SHP77 treated with DMSO at 0.1 percent for 48 hours (cell line): Measurements from ENCODE around the gene PRKAG2.
"Not testable (repeated sequence)": the region's sequence is repeated elsewhere in the genome, so short reads cannot be mapped to it uniquely, and the experiment has no call there.

Experiments used
- DNase-seq: peaks from one replicate; lab custom pipeline; 2025; lab: John Stamatoyannopoulos, UW

PRKAG2 gene

GRCh38 chr7:151801291-151801690 lies 75.6 kb downstream of the PRKAG2 start:
- no peak for DNase-seq

GRCh38 chr7:151800861-151801260 lies 76.1 kb downstream of the PRKAG2 start:
- DNase-seq = no peak

DNA sequence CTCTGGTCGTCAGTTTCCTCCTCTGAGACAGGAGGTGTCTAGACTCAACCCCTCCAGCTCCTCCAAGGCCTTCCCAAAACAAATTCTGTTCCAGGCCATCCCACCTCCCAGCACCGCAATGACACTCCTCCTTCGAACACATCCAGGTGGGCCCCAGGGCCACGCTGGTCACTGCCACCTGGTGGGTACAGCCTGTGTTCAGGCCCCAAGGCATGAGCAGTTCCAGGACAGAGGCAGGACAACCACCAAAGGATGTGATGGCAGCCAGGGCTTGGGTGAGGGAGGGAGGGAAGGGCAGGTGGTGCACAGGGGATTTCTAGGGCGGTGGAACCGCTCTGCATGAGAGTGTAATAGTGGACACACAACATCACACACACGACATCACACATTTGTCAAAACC lies 76.5 kb downstream of the PRKAG2 start:
- DNase-seq = no peak

GRCh38 chr7:151799506-151799905 lies 77.4 kb downstream of the PRKAG2 start:
- DNase-seq = no peak

- no peak for DNase-seq
Observed at GRCh38 chr7:151798851-151799448, 78.0 kb downstream of the PRKAG2 start.

- DNase-seq = not testable (repeated sequence)
Observed at GRCh38 chr7:151797667-151798307, 79.1 kb downstream of the PRKAG2 start.

GRCh38 chr7:151796871-151797537 lies 79.9 kb downstream of the PRKAG2 start:
- no peak for DNase-seq

- no peak for DNase-seq
Observed at GRCh38 chr7:151796091-151796870, 80.6 kb downstream of the PRKAG2 start.

- no peak for DNase-seq
Observed at GRCh38 chr7:151795168-151795811, 81.6 kb downstream of the PRKAG2 start.

- no peak for DNase-seq
Observed at GRCh38 chr7:151794508-151795167, 82.3 kb downstream of the PRKAG2 start.

DNA sequence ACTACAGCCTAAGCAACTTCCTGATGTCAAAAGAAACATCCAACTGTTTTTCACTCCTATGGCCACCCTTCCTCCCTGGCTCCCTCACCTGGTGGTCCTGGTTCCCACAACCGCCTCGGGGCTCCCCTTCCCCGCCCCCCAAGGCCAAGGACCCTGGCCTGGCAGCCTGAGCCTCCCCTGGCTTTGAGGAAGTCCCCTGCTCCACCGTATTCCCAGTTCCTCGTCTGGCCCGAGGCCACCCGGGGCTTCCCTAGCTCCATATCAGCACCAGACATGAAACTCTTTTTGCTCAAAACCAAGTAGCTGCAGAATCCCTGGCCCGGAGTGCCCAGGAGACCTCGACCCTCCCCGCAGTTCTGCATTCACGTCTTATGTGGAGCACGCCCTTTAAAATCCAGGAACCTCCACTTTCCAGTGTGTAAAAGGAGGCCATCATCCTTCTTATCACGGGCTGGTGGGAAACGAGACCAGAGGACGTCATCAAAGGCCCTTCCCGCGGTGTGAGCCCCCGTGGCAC lies 82.9 kb downstream of the PRKAG2 start:
- no peak for DNase-seq

- DNase-seq = no peak
Observed at GRCh38 chr7:151793531-151793951, 83.4 kb downstream of the PRKAG2 start.

DNA sequence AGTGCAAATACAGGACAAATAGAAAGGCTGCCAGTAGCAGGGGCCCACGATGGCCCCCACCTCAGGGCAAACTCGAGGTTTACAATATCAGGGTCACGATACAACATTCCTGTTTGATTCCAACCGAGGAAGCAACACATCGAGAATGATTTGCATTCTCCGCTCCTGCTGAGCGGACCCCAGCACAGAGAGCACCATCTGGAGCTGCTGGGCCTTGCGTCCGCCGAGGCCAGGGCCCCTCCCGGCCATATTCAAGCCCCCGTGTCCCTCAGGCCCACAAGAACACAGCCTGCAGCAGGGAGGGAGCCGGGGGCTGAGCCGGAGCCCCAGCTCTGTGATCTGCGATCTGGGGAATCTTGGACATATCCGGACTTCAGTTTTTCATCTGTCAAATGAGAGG lies 84.3 kb downstream of the PRKAG2 start:
- no peak for DNase-seq

DNA sequence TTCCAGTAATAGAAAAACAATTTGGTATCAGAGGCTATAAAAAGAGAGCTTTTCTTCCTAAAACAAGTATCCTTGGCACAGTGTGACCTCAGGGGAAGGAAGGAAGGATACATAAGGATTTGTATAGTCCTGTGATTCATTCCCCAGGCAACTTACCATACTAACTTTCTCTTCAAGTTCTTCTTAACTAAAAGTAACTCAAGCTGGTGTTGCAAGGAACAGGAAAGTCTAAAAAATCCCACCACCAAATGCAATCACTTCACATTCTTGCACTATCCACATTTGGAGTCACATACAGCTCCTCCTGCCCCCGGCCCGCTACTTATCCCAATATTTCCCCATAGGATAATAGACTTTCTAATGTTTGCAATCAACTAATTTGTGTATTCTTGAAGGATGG lies 84.8 kb downstream of the PRKAG2 start:
- DNase-seq = no peak

- DNase-seq = no peak
Observed at GRCh38 chr7:151790830-151791620, 85.9 kb downstream of the PRKAG2 start.

DNA sequence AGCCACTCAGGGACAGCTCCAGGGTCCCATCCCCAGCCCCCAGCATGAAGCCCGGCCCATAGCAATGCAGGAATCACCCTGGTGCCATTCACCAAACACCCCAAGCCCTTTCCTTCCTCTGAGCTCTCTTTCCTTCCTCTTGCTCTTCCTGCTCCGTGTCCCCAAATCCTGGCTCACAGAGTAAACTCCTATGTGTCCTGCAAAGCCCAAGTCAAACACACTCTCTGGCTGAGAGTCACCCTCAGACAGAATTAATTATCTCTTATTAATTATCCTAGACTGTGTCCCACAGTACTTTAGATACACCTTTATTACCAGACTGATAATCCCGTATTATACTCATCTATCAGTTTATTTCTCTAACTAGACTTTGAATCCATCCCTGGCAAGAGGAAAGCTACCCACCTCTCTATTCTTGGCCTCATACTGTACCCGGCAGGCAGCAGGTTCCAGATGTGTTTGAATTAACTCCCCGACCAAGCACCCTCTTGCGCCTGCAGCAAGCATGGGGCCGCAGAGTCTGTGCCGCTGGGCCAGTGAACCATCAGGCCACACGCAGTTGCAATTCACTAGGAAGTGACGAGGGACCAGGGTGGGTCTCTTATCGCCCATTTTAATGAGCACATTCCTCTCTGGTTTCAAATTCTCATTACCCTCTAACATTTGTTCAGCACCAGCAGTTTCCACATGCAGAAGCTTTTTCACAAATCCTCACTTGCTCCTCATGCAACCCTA lies 86.7 kb downstream of the PRKAG2 start:
- no peak for DNase-seq

- DNase-seq = no peak
Observed at GRCh38 chr7:151789380-151789947, 87.5 kb downstream of the PRKAG2 start.

GRCh38 chr7:151787348-151787747 lies 89.6 kb downstream of the PRKAG2 start:
- no peak for DNase-seq

DNA sequence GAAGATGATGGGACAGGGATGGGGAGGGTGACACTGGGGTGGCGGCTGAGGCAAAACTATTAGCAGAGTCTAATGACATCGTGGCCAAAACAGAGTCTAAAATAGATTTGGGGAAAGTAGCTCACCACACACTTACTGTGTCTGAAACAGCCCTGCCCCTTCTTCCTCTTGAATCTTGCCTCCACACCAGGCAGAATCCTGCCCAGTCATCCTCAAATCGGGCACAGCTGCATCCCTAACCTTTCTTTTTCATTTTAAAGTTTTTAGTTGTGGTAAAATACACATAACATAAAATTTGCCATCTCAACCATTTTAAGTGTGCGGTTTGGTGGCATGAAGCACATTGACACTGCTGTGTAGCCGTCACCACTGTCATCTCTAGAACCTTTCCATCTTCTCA lies 90.0 kb downstream of the PRKAG2 start:
- DNase-seq = no peak

DNA sequence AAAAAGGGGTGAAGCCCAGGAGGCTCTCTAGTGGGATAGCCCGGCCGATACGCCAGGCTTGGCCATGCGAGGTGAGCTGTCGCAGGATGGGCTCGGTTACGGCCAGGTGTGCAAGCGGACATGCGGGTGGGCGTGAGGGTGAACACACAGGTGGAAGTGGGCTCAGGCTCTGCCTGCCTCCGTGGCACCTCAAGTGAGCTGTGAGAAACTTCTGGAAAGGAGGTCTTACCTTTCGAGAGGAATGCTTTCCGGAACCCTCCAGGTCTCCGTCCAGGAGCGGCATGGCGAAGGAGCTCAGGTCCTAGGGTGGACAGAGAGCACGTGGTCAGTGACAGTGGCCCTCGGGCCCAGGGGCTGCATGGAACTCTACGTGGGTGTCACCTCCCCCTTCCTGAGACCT lies 90.7 kb downstream of the PRKAG2 start:
- DNase-seq = no peak
